Activated CD4-positive, alpha-beta T cell treated with anti-CD3 and anti-CD28 coated beads for 24 hours (primary cell): ENCODE measurements around the gene TARP.

Experiments
- DNase-seq, 2 donors: peaks; one replicate each; pipeline ENCODE4 v3.0.0-alpha.2; 2020; ENCODE audit warnings: low read depth in 2 of 2

TARP gene

GRCh38 chr7:38273286-38273995, at the start of gene TARP:
TARP (minus strand) TSS chr7:38273636.
- no peak for DNase-seq

GRCh38 chr7:38323156-38323555, 49.7 kb upstream of the TARP start:
- DNase-seq, result no peak

- DNase-seq, result no peak
Measured at GRCh38 chr7:38322461-38322860, 49.0 kb upstream of the TARP start.

- DNase-seq, result no peak
Measured at GRCh38 chr7:38321967-38322366, 48.5 kb upstream of the TARP start.

- no peak for DNase-seq
Measured at GRCh38 chr7:38321515-38321944, 48.1 kb upstream of the TARP start.

- no peak for DNase-seq
Measured at GRCh38 chr7:38321050-38321449, 47.6 kb upstream of the TARP start.

- no peak for DNase-seq
Measured at GRCh38 chr7:38319873-38320272, 46.4 kb upstream of the TARP start.

GRCh38 chr7:38318803-38319416, 45.5 kb upstream of the TARP start:
- DNase-seq, result no peak

- DNase-seq, result no peak
Measured at GRCh38 chr7:38318241-38318640, 44.8 kb upstream of the TARP start.

GRCh38 chr7:38317515-38317914, 44.1 kb upstream of the TARP start:
- no peak for DNase-seq

- DNase-seq, result no peak
Measured at GRCh38 chr7:38316733-38317360, 43.4 kb upstream of the TARP start.

GRCh38 chr7:38315410-38315809, 42.0 kb upstream of the TARP start:
- DNase-seq, result no peak

- no peak for DNase-seq
Measured at GRCh38 chr7:38312821-38313220, 39.4 kb upstream of the TARP start.

- no peak for DNase-seq
Measured at GRCh38 chr7:38311329-38311937, 38.0 kb upstream of the TARP start.

- no peak for DNase-seq
Measured at GRCh38 chr7:38310591-38311101, 37.2 kb upstream of the TARP start.

- no peak for DNase-seq
Measured at GRCh38 chr7:38309555-38309954, 36.1 kb upstream of the TARP start.

GRCh38 chr7:38308140-38308539, 34.7 kb upstream of the TARP start:
- no peak for DNase-seq

GRCh38 chr7:38307640-38308039, 34.2 kb upstream of the TARP start:
- DNase-seq, result no peak

GRCh38 chr7:38306914-38307313, 33.5 kb upstream of the TARP start:
- no peak for DNase-seq

- DNase-seq, result no peak
Measured at GRCh38 chr7:38306171-38306570, 32.7 kb upstream of the TARP start.

- no peak for DNase-seq
Measured at GRCh38 chr7:38303866-38304265, 30.4 kb upstream of the TARP start.

- no peak for DNase-seq
Measured at GRCh38 chr7:38300175-38300574, 26.7 kb upstream of the TARP start.
